Measurements from ENCODE around the gene AP2S1. TPM values are rescaled to one million over a fixed set of nuclear protein-coding genes. Genes with fewer than 3 reads are reported as not detected.

The AP2S1 gene
- total and polyA plus RNA-seq, 2 of the 4 experiments (the other 2 are of a cell fraction) = 144 to 274 TPM

GRCh38 chr19:46862974-46863632, 12.5 kb upstream of the AP2S1 start:
- Histone ChIP-seq H3K9me1 (ENCODE audit: insufficient read depth, low read length) (peaks cover 29% of the 10 kb centered on the region), H2BK120ac (ENCODE audit: low read depth, low read length) (no peak overlapping the region), H3K36me3 (ENCODE audit: control insufficient read depth, insufficient read depth, low read length) (no peaks in the 10 kb centered on the region), H2BK15ac (ENCODE audit: low read depth, low read length) (no peak overlapping the region), H3K4ac (ENCODE audit: low read depth, low read length) (peak overlapping the region; percentile 16; the same call in 1 of the 2 replicates), H4K20me1 (ENCODE audit: insufficient read depth, low read length) (peaks cover 75% of the 10 kb centered on the region), H3K27ac (ENCODE audit: insufficient read depth, low read length) (peak overlapping the region; percentile 24; the same call in 1 of the 2 replicates), H2BK20ac (ENCODE audit: low read depth, low read length) (no peak overlapping the region), H3K9ac (ENCODE audit: low read depth, low read length) (peak overlapping the region; percentile 94), H2AK5ac (ENCODE audit: low read depth, low read length) (0 out of 2 replicates have a peak overlapping the region, but pooled peaks have one; percentile 38), H3K4me3 (ENCODE audit: insufficient read depth, low read depth, low read length) (peak overlapping the region; percentile 16), H3K14ac (replicated peaks; ENCODE audit: low read depth, low read length) (peak overlapping the region; percentile 34), H3K18ac (ENCODE audit: low read depth, low read length) (no peak overlapping the region), H2AK9ac (replicated peaks; ENCODE audit: low read depth, low read length, poor library complexity) (peak overlapping the region; percentile 1), H4K5ac (ENCODE audit: low read depth, low read length) (no peak overlapping the region), H3K27me3 (ENCODE audit: control insufficient read depth, insufficient read depth, low read length) (no peaks in the 10 kb centered on the region), H4K8ac (ENCODE audit: low read depth in 2 of 2, low read length in 2 of 2) (no peak overlapping the region), H3K23ac (ENCODE audit: low read depth, low read length) (peak overlapping the region; percentile 83), H3K4me2 (ENCODE audit: low read depth, low read length) (peak overlapping the region; percentile 97), H3K79me1 (ENCODE audit: low read depth in 1 of 2, low read length in 2 of 2) (peaks cover 40 to 70% of the 10 kb centered on the region in 2 experiments), H2BK5ac (ENCODE audit: low read depth, low read length, poor library complexity, severe bottlenecking) (no peak overlapping the region), H3K56ac (ENCODE audit: extremely low read depth, insufficient read depth, low read length) (no peak overlapping the region), H3K9me3 (ENCODE audit: control insufficient read depth, insufficient read depth, low read length) (no peaks in the 10 kb centered on the region), H4K91ac (ENCODE audit: insufficient read depth, low read depth, low read length) (no peak overlapping the region; the same call in 1 of the 2 replicates), H2AFZ (replicated peaks; ENCODE audit: low read length, poor library complexity) (no peak overlapping the region), H3K4me1 (ENCODE audit: control insufficient read depth, insufficient read depth, low read length) (peaks cover 23% of the 10 kb centered on the region)
- no peak for ATAC-seq (ENCODE audit: low read depth)
- TF ChIP-seq RAD21 (IDR thresholded peaks at IDR 0.05; ENCODE audit: low read length) = no peak
- TF ChIP-seq CEBPB (IDR thresholded peaks at IDR 0.05; ENCODE audit: low read depth, low read length) = no peak
- TF ChIP-seq CHD1 (IDR thresholded peaks at IDR 0.05; ENCODE audit: low read depth, low read length) = no peak
- TF ChIP-seq USF2 (IDR thresholded peaks at IDR 0.05; ENCODE audit: low read depth, low read length) = no peak
- dilution Hi-C loops (cut with HindIII; ENCODE audit: low sequenced_read_pairs, unreplicated experiment) (no loop called here), intact Hi-C loops (cut with micrococcal nuclease) (loop anchor here (2.0 kb wide), 1 partner anchor 50 kb away; no protein-coding TSS in a partner anchor), in situ Hi-C loops (cut with MboI; ENCODE audit: low sequenced_read_pairs) (no loop called here)
- no peak for DNase-seq
- BruUV-seq (replicated peaks) = no TSS peak
- ChIA-PET POLR2A (ENCODE audit: unreplicated experiment) (no interaction called here), CTCF (interaction anchor here (0.6 to 1.2 kb wide), 2 partner anchors 128 to 409 kb away, joined by 3 to 5 read pairs; no protein-coding TSS in a partner anchor)
- 13% methylated on average over 2 of the region's 4 CpGs; no CpG with 5 or more reads in 1 of the 2 experiments for WGBS, 2 experiments (ENCODE audit: extremely low coverage in 2 of 2, insufficient read length in 1 of 2)

All from IMR-90 (cell line).